ENCODE measurements around the gene HIP1. TPM values are rescaled to one million over a fixed set of nuclear protein-coding genes. Genes with fewer than 3 reads are reported as not detected.
A peak's percentile ranks its signal among the peaks of the same experiment; 100 is the strongest.
"Not testable (repeated sequence)": the region's sequence is repeated elsewhere in the genome, so short reads cannot be mapped to it uniquely, and the experiment has no call there.

HIP1 gene
- total RNA-seq, 1 donor from 2014 or later, result 4.1 TPM

- Mint-ChIP-seq H3K27ac (no peak overlapping the region), H3K27me3 (peaks cover 9% of the 10 kb centered on the region), H3K4me3 (no peak overlapping the region), H3K36me3 (ENCODE audit: low read depth) (no peaks in the 10 kb centered on the region), H3K4me1 (peaks cover 6% of the 10 kb centered on the region), H3K9me3 (no peaks in the 10 kb centered on the region)
- intact Hi-C loops (cut with micrococcal nuclease), result no loop called here
- DNase-seq, result no peak
These were observed 5.7 kb downstream of the HIP1 start for GRCh38 chr7:75732764-75733630.

DNA sequence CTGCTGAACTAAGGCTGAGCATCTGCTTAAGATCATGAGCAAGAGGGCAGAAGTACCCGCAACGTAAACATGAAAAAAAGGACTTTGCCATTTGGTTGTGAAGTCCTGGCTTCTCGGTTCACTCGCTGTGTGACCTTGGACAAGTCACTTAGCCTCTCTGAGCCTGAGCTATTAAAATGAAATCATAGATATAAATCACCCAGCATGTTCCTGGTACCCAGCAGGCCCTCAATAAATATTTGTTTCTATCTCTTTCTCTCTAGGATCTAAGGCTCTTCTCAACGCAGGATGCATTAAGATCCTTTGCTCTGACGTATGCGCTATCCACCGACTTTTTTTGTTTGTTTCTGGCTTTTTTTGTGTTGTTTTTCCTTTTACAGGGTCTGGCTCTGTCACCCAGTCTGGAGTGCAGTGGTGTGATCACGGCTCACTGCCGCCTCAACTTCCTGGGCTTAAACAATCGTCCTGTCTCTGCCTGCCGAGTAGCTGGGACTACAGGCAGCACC, 6.7 kb downstream of the HIP1 start:
- Mint-ChIP-seq H3K9me3 (no peaks in the 10 kb centered on the region), H3K27ac (no peak overlapping the region), H3K27me3 (peaks cover 6% of the 10 kb centered on the region), H3K4me1 (peaks cover 8% of the 10 kb centered on the region), H3K4me3 (no peak overlapping the region), H3K36me3 (ENCODE audit: low read depth) (no peaks in the 10 kb centered on the region)
- DNase-seq, result no peak
- intact Hi-C loops (cut with micrococcal nuclease), result no loop called here

GRCh38 chr7:75729851-75730274, 8.9 kb downstream of the HIP1 start:
- Mint-ChIP-seq H3K4me3 (no peak overlapping the region), H3K27me3 (no peaks in the 10 kb centered on the region), H3K36me3 (ENCODE audit: low read depth) (no peaks in the 10 kb centered on the region), H3K4me1 (peaks cover 8% of the 10 kb centered on the region), H3K9me3 (no peaks in the 10 kb centered on the region), H3K27ac (no peak overlapping the region)
- intact Hi-C loops (cut with micrococcal nuclease), result no loop called here
- no peak for DNase-seq

- H3K27me3 Mint-ChIP-seq, result no peaks in the 10 kb centered on the region
- H3K9me3 Mint-ChIP-seq, result no peaks in the 10 kb centered on the region
- DNase-seq, result peak; percentile 73
- peaks cover 8% of the 10 kb centered on the region for H3K4me1 Mint-ChIP-seq
- intact Hi-C loops (cut with micrococcal nuclease), result no loop called here
- peak overlapping the region; percentile 29 for H3K27ac Mint-ChIP-seq
- no peaks in the 10 kb centered on the region for H3K36me3 Mint-ChIP-seq (ENCODE audit: low read depth)
- H3K4me3 Mint-ChIP-seq, result no peak overlapping the region
These were observed 10.7 kb downstream of the HIP1 start for GRCh38 chr7:75727881-75728593.

GRCh38 chr7:75727351-75727750, 11.4 kb downstream of the HIP1 start:
- H3K27me3 Mint-ChIP-seq; intact Hi-C loops (cut with micrococcal nuclease); H3K27ac Mint-ChIP-seq; H3K4me1 Mint-ChIP-seq; H3K4me3 Mint-ChIP-seq; H3K9me3 Mint-ChIP-seq; DNase-seq; H3K36me3 Mint-ChIP-seq (ENCODE audit: low read depth): not testable (repeated sequence)

DNA sequence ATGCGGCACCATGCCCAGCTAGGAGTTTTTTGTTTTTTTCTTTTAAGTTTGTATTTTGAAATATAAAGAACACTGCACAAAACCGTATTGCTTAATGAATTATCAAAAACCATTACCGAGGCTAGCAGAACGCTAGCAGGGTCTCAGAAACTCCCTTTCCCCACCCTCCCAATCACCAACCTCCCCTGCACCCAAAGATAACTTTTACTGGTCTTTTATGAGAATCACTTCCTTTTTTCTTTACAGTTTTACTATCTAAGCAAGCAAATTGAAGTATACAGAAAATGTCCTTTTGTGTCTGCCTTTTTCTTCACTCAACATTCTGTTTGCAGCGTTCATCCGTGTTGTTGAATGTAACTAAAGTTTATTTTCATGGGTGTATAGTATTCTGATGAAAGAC, 13.4 kb downstream of the HIP1 start:
- Mint-ChIP-seq H3K9me3 (no peaks in the 10 kb centered on the region), H3K36me3 (ENCODE audit: low read depth) (no peaks in the 10 kb centered on the region), H3K27me3 (no peaks in the 10 kb centered on the region), H3K4me1 (peaks cover 8% of the 10 kb centered on the region), H3K27ac (no peak overlapping the region), H3K4me3 (no peak overlapping the region)
- no peak for DNase-seq
- intact Hi-C loops (cut with micrococcal nuclease), result no loop called here

DNA sequence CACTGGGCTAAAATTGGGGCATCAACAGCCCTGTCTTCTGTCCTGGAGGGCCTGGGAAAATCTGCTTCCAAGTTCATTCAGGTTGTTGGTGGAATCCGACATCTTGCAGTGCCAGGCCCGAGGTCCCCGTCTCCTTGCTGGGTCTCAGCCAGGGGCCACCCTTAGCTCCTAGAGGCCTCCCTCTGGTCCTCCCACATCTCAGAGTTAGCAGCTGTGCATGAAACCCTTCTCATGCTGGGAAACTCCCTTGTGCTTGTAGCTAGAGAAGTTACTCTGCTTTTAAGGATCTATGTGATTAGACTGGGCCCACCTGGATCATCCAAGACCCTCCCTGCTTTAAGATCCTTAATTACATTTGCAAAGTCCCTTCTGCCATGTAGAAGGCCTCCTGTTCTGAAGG, 15.3 kb downstream of the HIP1 start:
- Mint-ChIP-seq H3K4me1 (peaks cover 7% of the 10 kb centered on the region), H3K27me3 (no peaks in the 10 kb centered on the region), H3K27ac (no peak overlapping the region), H3K36me3 (ENCODE audit: low read depth) (no peaks in the 10 kb centered on the region), H3K9me3 (no peaks in the 10 kb centered on the region), H3K4me3 (no peak overlapping the region)
- no peak for DNase-seq
- intact Hi-C loops (cut with micrococcal nuclease), result no loop called here

DNA sequence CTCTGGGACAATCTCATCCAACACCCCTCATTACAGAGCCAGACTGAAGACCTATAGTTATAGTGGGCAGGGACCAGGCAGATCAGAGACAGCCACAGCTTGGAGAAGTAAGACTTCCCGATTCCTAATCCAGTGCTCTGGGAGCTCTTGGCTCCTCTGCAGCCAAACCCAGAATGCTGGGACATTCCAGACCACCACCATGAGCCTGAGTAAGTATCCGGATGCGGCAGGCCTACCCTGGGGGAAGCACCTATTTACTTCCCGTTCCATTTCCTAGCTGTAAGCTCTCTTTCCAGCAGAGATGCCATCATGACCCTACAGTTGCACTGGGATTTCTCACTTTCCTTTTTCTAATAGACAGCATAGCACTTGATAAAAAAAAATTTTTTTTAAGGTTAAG, 16.4 kb downstream of the HIP1 start:
- Mint-ChIP-seq H3K27me3 (no peaks in the 10 kb centered on the region), H3K9me3 (no peaks in the 10 kb centered on the region), H3K4me1 (no peaks in the 10 kb centered on the region), H3K27ac (no peak overlapping the region), H3K36me3 (ENCODE audit: low read depth) (no peaks in the 10 kb centered on the region), H3K4me3 (no peak overlapping the region)
- intact Hi-C loops (cut with micrococcal nuclease), result no loop called here
- DNase-seq, result no peak

DNA sequence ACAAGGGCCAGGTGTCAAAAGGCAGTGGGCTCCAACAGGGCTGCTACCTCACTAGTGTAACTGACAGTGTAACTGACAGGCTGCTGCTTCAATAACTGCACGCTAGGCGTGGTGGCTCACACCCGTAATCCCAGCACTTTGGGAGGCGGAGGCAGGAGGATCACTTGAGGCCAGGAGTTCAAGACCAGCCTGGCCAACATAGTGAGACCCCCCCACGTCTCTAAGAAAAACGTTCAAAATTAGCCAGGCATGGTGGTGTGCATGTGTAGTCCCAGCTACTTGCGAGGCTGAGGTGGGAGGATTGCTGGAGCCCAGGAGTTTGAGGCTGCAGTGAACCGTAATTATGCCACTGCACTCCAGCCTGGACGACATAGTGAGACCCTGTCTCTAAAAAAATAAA, 16.8 kb downstream of the HIP1 start:
- DNase-seq; H3K4me3 Mint-ChIP-seq; H3K27ac Mint-ChIP-seq; intact Hi-C loops (cut with micrococcal nuclease); H3K9me3 Mint-ChIP-seq; H3K4me1 Mint-ChIP-seq; H3K36me3 Mint-ChIP-seq (ENCODE audit: low read depth); H3K27me3 Mint-ChIP-seq: not testable (repeated sequence)

- no peak overlapping the region for H3K4me3 Mint-ChIP-seq
- intact Hi-C loops (cut with micrococcal nuclease), result no loop called here
- no peaks in the 10 kb centered on the region for H3K9me3 Mint-ChIP-seq
- H3K4me1 Mint-ChIP-seq, result no peaks in the 10 kb centered on the region
- no peak overlapping the region for H3K27ac Mint-ChIP-seq
- no peaks in the 10 kb centered on the region for H3K27me3 Mint-ChIP-seq
- no peak for DNase-seq
- no peaks in the 10 kb centered on the region for H3K36me3 Mint-ChIP-seq (ENCODE audit: low read depth)
These were observed 17.3 kb downstream of the HIP1 start for GRCh38 chr7:75721426-75721825.

- intact Hi-C loops (cut with micrococcal nuclease), result no loop called here
- H3K4me1 Mint-ChIP-seq, result no peaks in the 10 kb centered on the region
- no peak for DNase-seq
- no peaks in the 10 kb centered on the region for H3K9me3 Mint-ChIP-seq
- no peak overlapping the region for H3K4me3 Mint-ChIP-seq
- no peaks in the 10 kb centered on the region for H3K27me3 Mint-ChIP-seq
- H3K36me3 Mint-ChIP-seq (ENCODE audit: low read depth), result no peaks in the 10 kb centered on the region
- no peak overlapping the region for H3K27ac Mint-ChIP-seq
These were observed 19.1 kb downstream of the HIP1 start for GRCh38 chr7:75719626-75720025.

DNA sequence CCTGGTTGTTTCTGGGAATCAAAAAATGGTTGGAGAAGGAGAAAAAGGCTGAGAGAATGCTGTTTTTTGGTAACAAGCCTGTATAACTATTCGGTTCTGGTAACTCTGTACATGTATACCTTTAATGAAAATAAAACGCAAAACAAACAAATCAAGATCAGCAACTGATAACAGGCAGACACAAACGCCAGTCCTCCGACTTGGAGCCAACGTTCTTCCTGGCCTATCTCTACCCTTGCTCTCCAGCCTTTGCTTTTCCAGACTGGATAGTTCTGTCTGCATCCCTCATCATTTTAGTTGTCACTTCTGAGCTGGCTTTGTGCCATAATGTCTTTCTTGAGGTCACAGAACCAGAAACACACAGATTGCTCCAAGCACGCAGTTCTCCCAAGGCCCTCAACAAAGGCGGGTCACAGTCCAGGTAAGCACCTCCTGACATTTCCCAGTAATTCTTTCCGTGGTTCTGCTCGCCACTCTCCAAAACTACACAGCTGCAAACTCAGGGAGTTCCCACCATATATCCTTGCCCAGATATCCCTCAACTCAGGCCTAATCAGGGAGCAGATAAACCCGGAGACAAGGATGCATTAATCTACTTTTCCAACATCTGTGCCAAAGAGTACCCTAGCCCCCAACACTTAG, 20.2 kb downstream of the HIP1 start:
- intact Hi-C loops (cut with micrococcal nuclease), result no loop called here
- Mint-ChIP-seq H3K4me3 (no peak overlapping the region), H3K27ac (no peak overlapping the region), H3K36me3 (ENCODE audit: low read depth) (no peaks in the 10 kb centered on the region), H3K4me1 (no peaks in the 10 kb centered on the region), H3K27me3 (no peaks in the 10 kb centered on the region), H3K9me3 (no peaks in the 10 kb centered on the region)
- no peak for DNase-seq

DNA sequence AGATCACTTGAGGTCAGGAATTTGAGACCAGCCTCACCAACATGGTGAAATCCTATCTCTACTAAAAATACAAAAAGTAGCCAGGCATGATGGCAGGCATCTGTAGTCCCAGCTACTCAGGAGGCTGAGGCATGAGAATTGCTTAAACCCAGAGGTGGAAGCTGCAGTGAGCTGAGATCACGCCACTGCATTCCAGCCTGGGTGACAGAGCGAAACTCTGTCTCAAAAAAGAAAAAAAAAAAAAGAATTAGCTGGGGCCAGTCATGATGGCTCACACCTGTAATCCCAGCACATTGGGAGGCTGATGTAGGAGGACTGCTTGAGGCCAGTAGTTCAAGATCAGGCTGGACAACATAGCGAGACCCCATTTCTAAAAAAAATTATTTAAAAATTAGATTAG, 21.0 kb downstream of the HIP1 start:
- H3K27me3 Mint-ChIP-seq; H3K9me3 Mint-ChIP-seq; H3K27ac Mint-ChIP-seq; DNase-seq; H3K36me3 Mint-ChIP-seq (ENCODE audit: low read depth); H3K4me3 Mint-ChIP-seq; H3K4me1 Mint-ChIP-seq; intact Hi-C loops (cut with micrococcal nuclease): not testable (repeated sequence)

DNA sequence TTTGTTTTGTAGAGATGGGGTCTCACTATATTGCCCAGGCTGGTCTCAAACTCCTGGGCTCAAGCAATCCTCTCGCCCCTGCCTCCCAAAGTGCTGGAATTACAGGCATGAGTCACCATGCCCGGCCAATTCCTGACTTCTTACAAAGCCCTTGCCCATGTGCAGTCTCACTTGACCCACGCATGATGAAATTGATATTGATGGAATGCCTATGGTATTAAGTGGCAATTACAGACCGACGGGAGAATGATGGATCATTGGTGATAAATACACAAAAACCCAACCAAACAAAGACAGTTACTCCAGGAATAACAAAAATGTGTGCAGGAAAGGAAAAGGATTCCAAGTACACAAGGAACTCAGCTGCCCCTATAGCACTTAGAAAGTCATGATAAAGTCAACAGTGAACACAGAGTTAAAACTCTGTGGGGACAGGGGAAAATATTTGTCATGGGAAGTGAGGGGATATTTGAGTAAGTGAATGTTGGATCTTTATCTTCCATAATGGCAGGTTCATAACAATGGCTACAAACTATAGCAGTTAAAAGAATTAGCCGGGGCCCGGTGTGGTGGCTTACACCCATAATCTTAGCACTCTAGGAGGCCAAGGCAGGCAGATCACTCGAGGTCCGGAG, 21.6 kb downstream of the HIP1 start:
- peaks cover 7% of the 10 kb centered on the region for H3K27me3 Mint-ChIP-seq
- intact Hi-C loops (cut with micrococcal nuclease), result no loop called here
- no peak overlapping the region for H3K4me3 Mint-ChIP-seq
- H3K9me3 Mint-ChIP-seq, result peaks cover 2% of the 10 kb centered on the region
- peaks cover 1% of the 10 kb centered on the region for H3K4me1 Mint-ChIP-seq
- peaks cover 2% of the 10 kb centered on the region for H3K36me3 Mint-ChIP-seq (ENCODE audit: low read depth)
- no peak overlapping the region for H3K27ac Mint-ChIP-seq
- no peak for DNase-seq

Data from activated CD4-positive, alpha-beta T cell treated with anti-CD3 and anti-CD28 coated beads, Interleukin-2, amount 10 ng/mL, durations not matched to agents 24 days and 14 days (primary cell).